Muscle of leg (tissue), 11 donors: ENCODE measurements around the gene CLIC3. TPM values are rescaled to one million over a fixed set of nuclear protein-coding genes. Genes with fewer than 3 reads are reported as not detected.

Experiments used
- DNase-seq: peaks from one replicate; pipeline ENCODE4 v3.0.0; 2013
- H3K27ac ChIP-seq: one replicate; pipeline ENCODE4 v1.5.1; 2013; ENCODE audit warnings: mild to moderate bottlenecking, low read length, control low read depth
- H3K27me3 ChIP-seq: one replicate; pipeline ENCODE4 v1.6.1; 2013; ENCODE audit warnings: low read length; ENCODE audit not compliant: control insufficient read depth, insufficient read depth
- H3K36me3 ChIP-seq: one replicate; pipeline ENCODE4 v1.6.1; 2013; ENCODE audit warnings: low read length; ENCODE audit not compliant: control insufficient read depth, insufficient read depth
- H3K4me1 ChIP-seq: one replicate; pipeline ENCODE4 v1.6.1; 2013; ENCODE audit warnings: low read length; ENCODE audit not compliant: control insufficient read depth, insufficient read depth
- H3K4me3 ChIP-seq: one replicate; pipeline ENCODE4 v1.5.1; 2013; ENCODE audit warnings: low read length, control low read depth
- H3K9me3 ChIP-seq: replicated peaks from 2 replicates; pipeline ENCODE4 v1.6.1; 2013; ENCODE audit warnings: low read depth, low read length; ENCODE audit not compliant: control insufficient read depth
- WGBS: methylation state at CpG from one replicate; pipeline ENCODE4 v1.1.5; 2013; ENCODE audit warnings: missing lambda C conversion rate; ENCODE audit not compliant: insufficient coverage; 5-methylcytosine and 5-hydroxymethylcytosine counted together
- polyA plus RNA-seq, 8 donors: library from polyadenylated mRNA; unstranded; fragments of 120-200 nt; gene quantifications; one replicate each; pipeline versions ENCODE4 v1.2.1 to v1.2.3, GENCODE V29; 2013; ENCODE audit warnings: inconsistent platforms in 1 of 8, low replicate concordance in 1 of 8; ENCODE audit not compliant: insufficient read length in 8 of 8, insufficient read depth in 1 of 8
- total RNA-seq: library from RNA; stranded (reverse); fragments of 120-200 nt; gene quantifications from one replicate; pipeline ENCODE4 v1.2.4, GENCODE V29; 2013

The CLIC3 gene
- total and polyA plus RNA-seq, 9 donors, result 0.27 to 8.4 (median 0.60) TPM

- Histone ChIP-seq H3K4me1 (peaks cover 16% of the 10 kb centered on the region), H3K27ac (peak overlapping the region; percentile 13), H3K4me3 (no peak overlapping the region), H3K36me3 (no peaks in the 10 kb centered on the region), H3K9me3 (no peaks in the 10 kb centered on the region), H3K27me3 (peaks cover 25% of the 10 kb centered on the region)
- WGBS, result 67% methylated on average over 7 of the region's 10 CpGs
- no peak for DNase-seq
Observed at GRCh38 chr9:137000177-137000930, 4.0 kb upstream of the CLIC3 start.

GRCh38 chr9:136997830-136998234 is 1.5 kb upstream of the CLIC3 start:
- Histone ChIP-seq H3K27me3 (peaks cover 47% of the 10 kb centered on the region), H3K36me3 (peaks cover 11% of the 10 kb centered on the region), H3K4me1 (peaks cover 30% of the 10 kb centered on the region), H3K27ac (no peak overlapping the region), H3K9me3 (no peaks in the 10 kb centered on the region), H3K4me3 (no peak overlapping the region)
- DNase-seq, result no peak
- 55% methylated on average over 15 of the region's 18 CpGs for WGBS

DNA sequence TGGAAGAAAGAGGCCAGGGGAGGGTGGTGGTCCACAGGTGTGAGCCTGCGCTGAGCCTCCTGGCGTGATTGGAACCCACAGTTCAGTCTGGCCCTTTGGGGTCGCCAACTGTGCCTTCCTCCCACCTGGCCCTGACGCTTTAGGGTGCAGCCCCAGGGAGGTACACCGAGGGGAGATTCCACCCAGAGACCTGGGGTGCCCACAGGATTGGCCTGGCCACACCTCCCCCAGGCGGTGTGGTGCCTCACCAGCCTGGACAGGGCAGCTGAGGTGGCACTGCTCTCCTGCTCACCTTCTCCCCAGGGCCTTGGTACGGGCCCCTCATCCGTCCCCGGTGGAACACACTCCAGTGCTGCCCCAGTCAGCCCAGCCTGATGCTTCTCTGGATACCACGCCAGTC is 1.0 kb upstream of the CLIC3 start:
- DNase-seq, result no peak
- WGBS, result 70% methylated on average over 10 of the region's 10 CpGs
- H3K36me3 ChIP-seq, result peaks cover 11% of the 10 kb centered on the region
- no peak overlapping the region for H3K4me3 ChIP-seq
- H3K27ac ChIP-seq, result no peak overlapping the region
- H3K9me3 ChIP-seq, result no peaks in the 10 kb centered on the region
- peaks cover 47% of the 10 kb centered on the region for H3K27me3 ChIP-seq
- H3K4me1 ChIP-seq, result peaks cover 34% of the 10 kb centered on the region

GRCh38 chr9:136995772-136996311 is 526 bp downstream of the CLIC3 start:
- H3K36me3 ChIP-seq, result peaks cover 11% of the 10 kb centered on the region
- H3K9me3 ChIP-seq, result no peaks in the 10 kb centered on the region
- no peak overlapping the region for H3K27ac ChIP-seq
- H3K4me3 ChIP-seq, result no peak overlapping the region
- peaks cover 49% of the 10 kb centered on the region for H3K27me3 ChIP-seq
- 31% methylated on average over 10 of the region's 12 CpGs for WGBS
- DNase-seq, result peak; percentile 45
- H3K4me1 ChIP-seq, result peaks cover 34% of the 10 kb centered on the region

DNA sequence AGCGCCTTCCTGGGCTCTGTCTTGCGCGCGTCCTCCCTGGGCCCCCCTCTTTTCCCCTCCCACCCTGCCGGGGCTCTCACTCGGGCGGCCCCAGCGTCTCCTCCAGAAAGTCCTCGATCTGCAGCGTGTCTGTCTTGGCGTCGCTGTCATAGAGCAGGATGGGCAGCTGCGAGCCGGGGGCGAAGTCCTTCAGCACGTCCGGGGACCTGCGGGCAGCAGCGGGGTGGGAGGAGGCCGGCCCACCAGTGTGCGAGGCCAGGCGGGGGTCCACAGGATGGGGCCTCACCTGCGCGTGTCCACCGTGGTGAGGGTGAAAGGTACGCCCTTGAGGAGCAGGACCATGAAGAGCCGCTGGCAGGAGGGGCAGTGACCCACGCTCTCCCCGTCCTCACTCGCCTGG is 1.0 kb downstream of the CLIC3 start:
- 17% methylated on average over 21 of the region's 30 CpGs for WGBS
- H3K27me3 ChIP-seq, result peaks cover 52% of the 10 kb centered on the region
- peaks cover 34% of the 10 kb centered on the region for H3K4me1 ChIP-seq
- DNase-seq, result no peak
- H3K9me3 ChIP-seq, result no peaks in the 10 kb centered on the region
- H3K4me3 ChIP-seq, result no peak overlapping the region
- H3K27ac ChIP-seq, result no peak overlapping the region
- H3K36me3 ChIP-seq, result peaks cover 11% of the 10 kb centered on the region

GRCh38 chr9:136994888-136995230 is 1.5 kb downstream of the CLIC3 start:
- no peak for DNase-seq
- no peak overlapping the region for H3K4me3 ChIP-seq
- no peaks in the 10 kb centered on the region for H3K9me3 ChIP-seq
- H3K4me1 ChIP-seq, result peaks cover 34% of the 10 kb centered on the region
- no peak overlapping the region for H3K27ac ChIP-seq
- H3K27me3 ChIP-seq, result peaks cover 53% of the 10 kb centered on the region
- peaks cover 11% of the 10 kb centered on the region for H3K36me3 ChIP-seq
- WGBS, result 9% methylated on average over 34 of the region's 40 CpGs

GRCh38 chr9:136994180-136994887 is 2.0 kb downstream of the CLIC3 start:
- 48% methylated on average over 53 of the region's 54 CpGs for WGBS
- no peak for DNase-seq
- Histone ChIP-seq H3K27me3 (peaks cover 53% of the 10 kb centered on the region), H3K36me3 (peaks cover 11% of the 10 kb centered on the region), H3K4me1 (peaks cover 34% of the 10 kb centered on the region), H3K4me3 (no peak overlapping the region), H3K9me3 (no peaks in the 10 kb centered on the region), H3K27ac (no peak overlapping the region)

DNA sequence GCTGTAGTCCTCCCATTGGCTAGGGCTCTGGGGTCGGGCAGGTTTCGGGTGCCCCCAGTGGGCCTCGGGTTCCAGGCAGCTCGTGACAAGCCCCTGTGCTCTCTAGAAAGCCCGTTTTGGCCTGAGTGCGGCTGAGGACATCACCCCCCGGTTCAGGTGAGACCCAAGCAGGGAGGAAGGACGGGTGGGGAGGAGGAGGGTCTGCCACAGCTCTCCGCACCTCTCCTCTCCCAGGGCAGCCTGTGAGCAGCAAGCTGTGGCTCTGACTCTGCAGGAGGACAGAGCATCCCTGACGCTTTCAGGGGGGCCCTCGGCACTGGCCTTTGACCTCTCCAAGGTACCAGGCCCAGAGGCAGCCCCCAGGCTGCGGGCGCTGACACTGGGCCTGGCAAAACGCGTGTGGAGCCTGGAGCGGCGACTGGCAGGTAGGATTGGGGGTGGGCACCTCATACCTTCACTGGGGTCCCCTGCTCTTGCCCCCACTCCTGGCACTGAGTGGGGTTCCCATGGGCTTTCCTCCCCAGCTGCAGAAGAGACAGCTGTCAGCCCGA is 3.5 kb downstream of the CLIC3 start:
- H3K4me1 ChIP-seq, result peaks cover 34% of the 10 kb centered on the region
- no peaks in the 10 kb centered on the region for H3K9me3 ChIP-seq
- peak overlapping the region; percentile 78 for H3K4me3 ChIP-seq
- H3K27ac ChIP-seq, result peak overlapping the region; percentile 62
- DNase-seq, result no peak
- peaks cover 11% of the 10 kb centered on the region for H3K36me3 ChIP-seq
- 40% methylated on average over 11 of the region's 18 CpGs for WGBS
- peaks cover 55% of the 10 kb centered on the region for H3K27me3 ChIP-seq

GRCh38 chr9:136991993-136992818 is 4.2 kb downstream of the CLIC3 start, which contains the start of gene PAXX:
TSS of gene PAXX (plus strand) at chr9:136992422. CDS start at chr9:136992444, 22 bp downstream.
- peaks cover 34% of the 10 kb centered on the region for H3K4me1 ChIP-seq
- H3K36me3 ChIP-seq, result peaks cover 11% of the 10 kb centered on the region
- peaks cover 55% of the 10 kb centered on the region for H3K27me3 ChIP-seq
- H3K27ac ChIP-seq, result peak within 1 kb of the TSS; percentile 62
- H3K9me3 ChIP-seq, result no peaks in the 10 kb centered on the region
- peak; percentile 95 for DNase-seq
- H3K4me3 ChIP-seq, result peak within 1 kb of the TSS; percentile 78
- WGBS, result 1% methylated on average over 68 of the region's 92 CpGs
